ENCODE results near the gene C7orf33.
"Not testable (repeated sequence)": the region's sequence is repeated elsewhere in the genome, so short reads cannot be mapped to it uniquely, and the experiment has no call there.

C7orf33 gene

DNA sequence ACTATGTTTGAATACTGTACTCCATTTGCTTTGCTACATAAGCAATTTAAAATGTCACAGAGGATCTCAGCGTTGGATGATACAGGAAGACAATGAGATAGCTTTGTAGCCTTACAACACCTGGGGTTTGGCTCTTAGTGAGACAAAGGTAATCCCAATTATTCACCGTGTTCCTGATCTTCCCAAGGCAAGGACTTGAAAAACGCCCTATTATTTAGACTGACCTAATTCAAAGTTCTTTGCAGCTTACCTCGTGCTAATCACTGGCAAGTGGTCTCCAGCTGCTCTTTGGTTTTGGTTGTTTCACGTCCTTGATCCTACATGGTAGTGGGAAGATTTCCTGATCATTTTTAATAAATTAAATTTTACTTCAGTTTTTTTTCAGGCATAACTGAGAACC is 23.0 kb upstream of the C7orf33 start:
- DNase-seq (ENCODE audit: low spot score): no peak
- Mint-ChIP-seq H3K36me3 (ENCODE audit: low read depth) (peaks cover 2% of the 10 kb centered on the region), H3K27ac (no peak overlapping the region), H3K4me1 (ENCODE audit: low read depth) (peaks cover 25% of the 10 kb centered on the region), H3K9me3 (no peaks in the 10 kb centered on the region), H3K4me3 (no peak overlapping the region), H3K27me3 (ENCODE audit: low read depth) (peaks cover 17% of the 10 kb centered on the region)

- H3K36me3 Mint-ChIP-seq (ENCODE audit: low read depth): no peaks in the 10 kb centered on the region
- H3K27ac Mint-ChIP-seq: no peak overlapping the region
- H3K9me3 Mint-ChIP-seq: no peaks in the 10 kb centered on the region
- H3K4me1 Mint-ChIP-seq (ENCODE audit: low read depth): peaks cover 10% of the 10 kb centered on the region
- DNase-seq (ENCODE audit: low spot score): no peak
- H3K4me3 Mint-ChIP-seq: no peak overlapping the region
- peaks cover 27% of the 10 kb centered on the region for H3K27me3 Mint-ChIP-seq (ENCODE audit: low read depth)
These were observed 20.1 kb upstream of the C7orf33 start for GRCh38 chr7:148570510-148570909.

GRCh38 chr7:148570973-148571372 is 19.6 kb upstream of the C7orf33 start:
- Mint-ChIP-seq H3K27me3 (ENCODE audit: low read depth) (peaks cover 26% of the 10 kb centered on the region), H3K4me1 (ENCODE audit: low read depth) (peaks cover 14% of the 10 kb centered on the region)
- H3K36me3 Mint-ChIP-seq (ENCODE audit: low read depth): not testable (repeated sequence)

GRCh38 chr7:148571381-148571780 is 19.2 kb upstream of the C7orf33 start:
- Mint-ChIP-seq H3K9me3 (no peaks in the 10 kb centered on the region), H3K27ac (no peak overlapping the region), H3K4me1 (ENCODE audit: low read depth) (peaks cover 16% of the 10 kb centered on the region), H3K4me3 (no peak overlapping the region), H3K27me3 (ENCODE audit: low read depth) (peaks cover 23% of the 10 kb centered on the region), H3K36me3 (ENCODE audit: low read depth) (no peaks in the 10 kb centered on the region)
- DNase-seq (ENCODE audit: low spot score): no peak

More at GRCh38 chr7:148570973-148571372, 19.6 kb upstream of the C7orf33 start:
- H3K27ac Mint-ChIP-seq; H3K4me3 Mint-ChIP-seq; H3K9me3 Mint-ChIP-seq; DNase-seq (ENCODE audit: low spot score): not testable (repeated sequence)

DNA sequence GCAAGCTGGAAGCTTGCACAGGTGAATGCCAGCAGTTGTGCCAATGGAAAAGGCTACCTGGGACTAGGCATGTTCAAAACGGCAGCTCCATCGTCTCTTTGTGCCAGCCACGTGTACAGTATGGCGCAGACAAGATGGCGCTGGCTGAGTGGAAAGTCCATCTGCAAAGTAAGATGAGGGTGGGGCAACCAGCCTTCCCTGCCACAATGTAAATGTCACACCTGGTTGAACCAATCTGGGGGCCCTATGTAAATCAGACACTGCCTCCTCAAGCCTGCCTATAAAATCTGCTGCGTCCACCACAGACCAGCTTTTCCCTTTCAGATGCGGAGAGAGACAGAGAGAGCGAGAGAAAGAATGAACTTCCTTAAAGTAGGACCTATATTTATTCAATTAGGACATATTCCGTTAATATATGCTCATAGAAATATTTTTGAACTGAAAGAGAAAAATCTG is 18.5 kb upstream of the C7orf33 start:
- Mint-ChIP-seq H3K27ac (no peak overlapping the region), H3K4me3 (no peak overlapping the region)

GRCh38 chr7:148573581-148573980 is 17.0 kb upstream of the C7orf33 start:
- not testable (repeated sequence) for H3K4me3 Mint-ChIP-seq; H3K9me3 Mint-ChIP-seq; DNase-seq (ENCODE audit: low spot score); H3K27ac Mint-ChIP-seq; H3K36me3 Mint-ChIP-seq (ENCODE audit: low read depth)
- Mint-ChIP-seq H3K27me3 (ENCODE audit: low read depth) (peaks cover 19% of the 10 kb centered on the region), H3K4me1 (ENCODE audit: low read depth) (peaks cover 16% of the 10 kb centered on the region)

More for the DNA sequence above, 18.5 kb upstream of the C7orf33 start:
- H3K4me1 Mint-ChIP-seq (ENCODE audit: low read depth): peaks cover 16% of the 10 kb centered on the region
- H3K9me3 Mint-ChIP-seq: no peaks in the 10 kb centered on the region
- no peaks in the 10 kb centered on the region for H3K36me3 Mint-ChIP-seq (ENCODE audit: low read depth)
- peaks cover 23% of the 10 kb centered on the region for H3K27me3 Mint-ChIP-seq (ENCODE audit: low read depth)
- no peak for DNase-seq (ENCODE audit: low spot score)

GRCh38 chr7:148575640-148576411 is 14.7 kb upstream of the C7orf33 start:
- Mint-ChIP-seq H3K36me3 (ENCODE audit: low read depth) (no peaks in the 10 kb centered on the region), H3K27ac (no peak overlapping the region), H3K4me1 (ENCODE audit: low read depth) (peaks cover 9% of the 10 kb centered on the region), H3K4me3 (no peak overlapping the region), H3K27me3 (ENCODE audit: low read depth) (peaks cover 16% of the 10 kb centered on the region), H3K9me3 (no peaks in the 10 kb centered on the region)
- peak; percentile 46 for DNase-seq (ENCODE audit: low spot score)

- no peak for DNase-seq (ENCODE audit: low spot score)
- Mint-ChIP-seq H3K4me1 (ENCODE audit: low read depth) (peaks cover 17% of the 10 kb centered on the region), H3K27ac (no peak overlapping the region), H3K9me3 (no peaks in the 10 kb centered on the region), H3K36me3 (ENCODE audit: low read depth) (no peaks in the 10 kb centered on the region), H3K27me3 (ENCODE audit: low read depth) (no peaks in the 10 kb centered on the region), H3K4me3 (no peak overlapping the region)
These were observed 11.2 kb upstream of the C7orf33 start for GRCh38 chr7:148579366-148579765.

- Mint-ChIP-seq H3K36me3 (ENCODE audit: low read depth) (no peaks in the 10 kb centered on the region), H3K27me3 (ENCODE audit: low read depth) (no peaks in the 10 kb centered on the region), H3K27ac (no peak overlapping the region), H3K9me3 (no peaks in the 10 kb centered on the region), H3K4me3 (no peak overlapping the region), H3K4me1 (ENCODE audit: low read depth) (peaks cover 24% of the 10 kb centered on the region)
- no peak for DNase-seq (ENCODE audit: low spot score)
These were observed 10.1 kb upstream of the C7orf33 start for GRCh38 chr7:148580446-148580845.

- no peak for DNase-seq (ENCODE audit: low spot score)
- Mint-ChIP-seq H3K4me1 (ENCODE audit: low read depth) (peaks cover 19% of the 10 kb centered on the region), H3K4me3 (no peak overlapping the region), H3K9me3 (no peaks in the 10 kb centered on the region), H3K36me3 (ENCODE audit: low read depth) (no peaks in the 10 kb centered on the region), H3K27me3 (ENCODE audit: low read depth) (peaks cover 7% of the 10 kb centered on the region), H3K27ac (no peak overlapping the region)
These were observed 8.9 kb upstream of the C7orf33 start for GRCh38 chr7:148581624-148582023.

- H3K4me3 Mint-ChIP-seq: peak overlapping the region; percentile 48
- H3K9me3 Mint-ChIP-seq: no peaks in the 10 kb centered on the region
- no peak overlapping the region for H3K27ac Mint-ChIP-seq
- peak; percentile 40 for DNase-seq (ENCODE audit: low spot score)
- peaks cover 19% of the 10 kb centered on the region for H3K4me1 Mint-ChIP-seq (ENCODE audit: low read depth)
- H3K36me3 Mint-ChIP-seq (ENCODE audit: low read depth): no peaks in the 10 kb centered on the region
- peaks cover 16% of the 10 kb centered on the region for H3K27me3 Mint-ChIP-seq (ENCODE audit: low read depth)
These were observed 6.3 kb upstream of the C7orf33 start for GRCh38 chr7:148584154-148584827.

DNA sequence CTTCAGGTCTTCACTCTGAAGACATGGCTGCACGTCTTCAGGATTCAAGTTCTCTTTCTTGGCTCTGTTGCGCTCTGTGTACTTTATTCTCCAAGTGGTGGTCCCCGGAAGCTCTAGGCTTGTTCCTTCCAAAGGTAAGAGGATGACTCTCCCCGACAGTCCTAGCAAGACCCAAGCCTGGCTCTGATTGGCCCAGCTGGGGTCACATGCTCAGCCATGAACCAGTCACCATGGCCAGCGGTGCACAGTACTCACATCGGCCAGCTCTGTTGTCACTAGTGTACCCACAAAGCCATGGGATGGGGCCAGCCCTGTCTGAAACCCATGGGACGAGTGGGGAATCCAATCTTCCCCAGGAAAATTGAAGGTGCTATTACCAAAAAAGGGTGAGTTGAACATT is 5.2 kb upstream of the C7orf33 start:
- Mint-ChIP-seq H3K9me3 (no peaks in the 10 kb centered on the region), H3K36me3 (ENCODE audit: low read depth) (no peaks in the 10 kb centered on the region), H3K4me3 (no peak overlapping the region), H3K4me1 (ENCODE audit: low read depth) (peaks cover 19% of the 10 kb centered on the region), H3K27me3 (ENCODE audit: low read depth) (peaks cover 23% of the 10 kb centered on the region), H3K27ac (no peak overlapping the region)
- no peak for DNase-seq (ENCODE audit: low spot score)

DNA sequence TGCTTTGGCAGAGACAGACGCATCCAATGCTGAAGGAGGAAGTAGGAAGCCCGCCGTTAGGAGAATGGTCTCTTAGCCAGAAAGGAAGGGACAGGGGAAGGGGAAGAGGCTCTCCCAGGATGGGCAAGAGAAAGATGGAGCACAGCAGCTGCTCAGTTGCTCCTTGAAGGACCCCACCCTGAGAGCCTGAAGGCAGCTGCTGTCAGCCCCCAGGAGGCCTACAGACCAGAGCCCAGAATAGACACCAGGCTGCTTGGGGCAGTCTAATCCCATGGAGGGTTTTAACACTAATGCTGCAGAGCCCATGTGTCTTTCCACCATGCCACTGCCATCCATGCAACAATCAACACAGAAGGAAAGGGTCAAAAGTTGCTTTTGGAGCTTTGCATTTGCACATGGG is 3.5 kb upstream of the C7orf33 start:
- Mint-ChIP-seq H3K27ac (no peak overlapping the region), H3K36me3 (ENCODE audit: low read depth) (no peaks in the 10 kb centered on the region), H3K9me3 (no peaks in the 10 kb centered on the region)

DNA sequence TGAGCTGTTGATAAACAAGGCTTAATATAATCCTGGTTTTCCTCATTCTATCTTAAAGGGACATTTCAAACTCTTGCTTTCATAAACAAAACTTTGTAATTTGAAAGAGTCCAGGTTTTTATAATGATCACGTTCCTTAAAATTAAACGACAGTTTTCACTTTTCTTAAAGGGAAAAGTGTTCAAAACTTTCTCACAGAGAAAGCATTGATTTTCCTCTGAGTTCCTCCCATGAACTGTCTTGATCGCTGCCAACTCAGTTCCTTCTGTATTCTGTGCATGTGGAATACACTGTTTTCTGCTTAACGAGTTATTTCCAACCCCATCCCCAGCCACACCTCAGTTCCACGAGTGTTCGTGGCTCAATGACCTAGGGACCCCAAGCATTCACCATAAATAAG is 2.4 kb upstream of the C7orf33 start:
- Mint-ChIP-seq H3K4me1 (ENCODE audit: low read depth) (peaks cover 18% of the 10 kb centered on the region), H3K9me3 (no peaks in the 10 kb centered on the region), H3K27me3 (ENCODE audit: low read depth) (peaks cover 42% of the 10 kb centered on the region), H3K36me3 (ENCODE audit: low read depth) (no peaks in the 10 kb centered on the region), H3K4me3 (no peak overlapping the region), H3K27ac (no peak overlapping the region)
- no peak for DNase-seq (ENCODE audit: low spot score)

More for the DNA sequence above, 3.5 kb upstream of the C7orf33 start:
- Mint-ChIP-seq H3K4me1 (ENCODE audit: low read depth) (peaks cover 19% of the 10 kb centered on the region), H3K4me3 (no peak overlapping the region), H3K27me3 (ENCODE audit: low read depth) (peaks cover 38% of the 10 kb centered on the region)
- no peak for DNase-seq (ENCODE audit: low spot score)
